ENCODE results near the gene CREG1. TPM values are rescaled to one million over a fixed set of nuclear protein-coding genes. Genes with fewer than 3 reads are reported as not detected.

Gene CREG1
- total RNA-seq, 3 donors from 2014 or later = 47.8 to 70.6 (median 58.7) TPM

DNA sequence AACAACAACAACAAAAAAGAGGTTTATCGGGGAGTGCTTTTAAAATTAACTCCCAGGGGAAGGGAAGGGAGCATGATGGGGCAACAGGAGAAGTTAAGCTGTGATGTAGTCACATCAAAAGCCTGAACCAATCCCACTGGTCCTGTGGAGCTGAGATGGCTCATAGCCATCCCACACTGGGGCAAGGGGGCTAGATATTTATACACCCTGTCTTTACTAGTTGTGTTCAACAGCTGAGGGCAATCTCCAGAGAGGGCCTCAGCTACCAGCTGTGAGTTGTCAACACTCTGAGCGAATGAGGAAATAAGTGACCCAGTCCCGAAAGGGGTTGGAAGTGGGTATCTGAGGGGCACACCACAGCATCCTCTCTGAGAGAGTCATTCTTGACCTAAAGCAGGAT, 31.0 kb upstream of the CREG1 start:
- DNase-seq (no peak), ATAC-seq (no peak)
- intact Hi-C loops (cut with DNase I, micrococcal nuclease) = no loop called here
- TF ChIP-seq, protein P1, sequence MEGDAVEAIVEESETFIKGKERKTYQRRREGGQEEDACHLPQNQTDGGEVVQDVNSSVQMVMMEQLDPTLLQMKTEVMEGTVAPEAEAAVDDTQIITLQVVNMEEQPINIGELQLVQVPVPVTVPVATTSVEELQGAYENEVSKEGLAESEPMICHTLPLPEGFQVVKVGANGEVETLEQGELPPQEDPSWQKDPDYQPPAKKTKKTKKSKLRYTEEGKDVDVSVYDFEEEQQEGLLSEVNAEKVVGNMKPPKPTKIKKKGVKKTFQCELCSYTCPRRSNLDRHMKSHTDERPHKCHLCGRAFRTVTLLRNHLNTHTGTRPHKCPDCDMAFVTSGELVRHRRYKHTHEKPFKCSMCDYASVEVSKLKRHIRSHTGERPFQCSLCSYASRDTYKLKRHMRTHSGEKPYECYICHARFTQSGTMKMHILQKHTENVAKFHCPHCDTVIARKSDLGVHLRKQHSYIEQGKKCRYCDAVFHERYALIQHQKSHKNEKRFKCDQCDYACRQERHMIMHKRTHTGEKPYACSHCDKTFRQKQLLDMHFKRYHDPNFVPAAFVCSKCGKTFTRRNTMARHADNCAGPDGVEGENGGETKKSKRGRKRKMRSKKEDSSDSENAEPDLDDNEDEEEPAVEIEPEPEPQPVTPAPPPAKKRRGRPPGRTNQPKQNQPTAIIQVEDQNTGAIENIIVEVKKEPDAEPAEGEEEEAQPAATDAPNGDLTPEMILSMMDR (IDR thresholded peaks at IDR 0.05) = no peak
- no peaks in the 10 kb centered on the region for H3K9me3 ChIP-seq
- H3K4me3 ChIP-seq = no peak overlapping the region
- H3K36me3 ChIP-seq (ENCODE audit: low read depth) = no peaks in the 10 kb centered on the region
- no peaks in the 10 kb centered on the region for H3K4me1 ChIP-seq (ENCODE audit: low read depth)

DNA sequence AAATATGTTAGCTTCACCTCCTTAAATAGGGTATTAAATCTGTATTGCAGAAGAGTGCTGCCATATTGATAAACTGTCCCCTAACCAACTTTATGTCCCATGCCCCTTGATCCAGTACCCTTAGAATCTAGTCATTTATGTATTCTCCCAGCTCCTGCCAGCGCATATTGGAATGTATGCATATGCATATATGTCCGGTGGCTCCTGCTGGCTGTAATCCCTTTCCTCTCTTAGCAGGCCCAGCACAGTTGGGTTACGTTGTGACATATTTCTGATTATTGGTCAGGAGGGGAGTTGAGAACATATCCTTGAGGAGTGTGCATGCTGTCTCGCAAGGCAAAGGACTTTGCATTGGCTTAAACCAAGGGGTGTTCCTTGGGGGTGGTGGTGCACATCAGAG, 29.2 kb upstream of the CREG1 start:
- Histone ChIP-seq H3K36me3 (ENCODE audit: low read depth) (no peaks in the 10 kb centered on the region), H3K4me1 (ENCODE audit: low read depth) (no peaks in the 10 kb centered on the region), H3K9me3 (no peaks in the 10 kb centered on the region), H3K4me3 (no peak overlapping the region)
- TF ChIP-seq, protein P1 (IDR thresholded peaks at IDR 0.05) = no peak
- intact Hi-C loops (cut with DNase I, micrococcal nuclease) = no loop called here
- ATAC-seq (no peak), DNase-seq (no peak)

DNA sequence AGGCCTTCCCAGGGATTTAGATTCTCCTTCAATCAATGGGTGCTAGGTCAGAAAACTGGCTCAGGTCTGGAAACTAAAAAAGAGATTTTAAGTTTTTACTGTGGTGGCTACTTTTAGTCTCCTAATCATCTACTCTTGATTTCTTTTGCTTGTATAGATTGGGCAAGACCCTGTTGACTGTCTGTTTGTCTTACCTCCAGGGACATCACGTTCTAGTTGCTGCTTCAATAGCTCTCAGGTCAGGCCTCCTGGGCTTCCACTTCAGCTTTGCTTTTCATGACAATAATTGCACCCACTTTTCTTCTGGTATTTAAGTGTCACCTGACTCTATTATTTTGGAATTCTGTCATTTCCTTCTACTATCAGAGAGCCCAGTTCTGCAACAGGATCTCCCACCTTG, 28.5 kb upstream of the CREG1 start:
- H3K36me3 ChIP-seq (ENCODE audit: low read depth) = no peaks in the 10 kb centered on the region
- intact Hi-C loops (cut with DNase I, micrococcal nuclease) = no loop called here
- H3K4me1 ChIP-seq (ENCODE audit: low read depth) = no peaks in the 10 kb centered on the region
- ATAC-seq = no peak
- H3K4me3 ChIP-seq = no peak overlapping the region
- DNase-seq = no peak
- H3K9me3 ChIP-seq = no peaks in the 10 kb centered on the region
- TF ChIP-seq, protein P1 (IDR thresholded peaks at IDR 0.05) = no peak

DNA sequence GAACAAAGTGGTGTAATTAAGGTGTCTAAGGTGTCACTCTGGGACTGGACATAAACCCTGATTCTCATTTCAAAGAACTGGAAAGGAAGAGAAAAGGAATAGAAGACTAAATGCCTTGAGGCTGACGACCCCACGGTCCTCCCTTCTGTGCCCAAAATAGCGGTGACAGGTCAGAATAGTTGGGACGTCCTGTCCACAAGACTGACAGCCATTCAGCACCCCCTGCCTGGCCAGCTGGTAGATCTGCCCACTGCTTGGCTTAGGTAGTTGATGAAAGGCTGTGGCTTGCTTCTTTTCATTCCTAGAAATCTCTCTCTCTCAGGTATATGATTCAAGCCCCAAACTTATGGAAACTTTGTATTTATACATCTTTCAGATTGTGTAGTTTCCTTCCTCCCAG, 26.4 kb upstream of the CREG1 start:
- DNase-seq (no peak), ATAC-seq (no peak)
- Histone ChIP-seq H3K4me3 (no peak overlapping the region), H3K4me1 (ENCODE audit: low read depth) (no peaks in the 10 kb centered on the region), H3K9me3 (no peaks in the 10 kb centered on the region), H3K36me3 (ENCODE audit: low read depth) (no peaks in the 10 kb centered on the region)
- intact Hi-C loops (cut with DNase I, micrococcal nuclease) = no loop called here
- TF ChIP-seq, protein P1 (IDR thresholded peaks at IDR 0.05) = no peak

DNA sequence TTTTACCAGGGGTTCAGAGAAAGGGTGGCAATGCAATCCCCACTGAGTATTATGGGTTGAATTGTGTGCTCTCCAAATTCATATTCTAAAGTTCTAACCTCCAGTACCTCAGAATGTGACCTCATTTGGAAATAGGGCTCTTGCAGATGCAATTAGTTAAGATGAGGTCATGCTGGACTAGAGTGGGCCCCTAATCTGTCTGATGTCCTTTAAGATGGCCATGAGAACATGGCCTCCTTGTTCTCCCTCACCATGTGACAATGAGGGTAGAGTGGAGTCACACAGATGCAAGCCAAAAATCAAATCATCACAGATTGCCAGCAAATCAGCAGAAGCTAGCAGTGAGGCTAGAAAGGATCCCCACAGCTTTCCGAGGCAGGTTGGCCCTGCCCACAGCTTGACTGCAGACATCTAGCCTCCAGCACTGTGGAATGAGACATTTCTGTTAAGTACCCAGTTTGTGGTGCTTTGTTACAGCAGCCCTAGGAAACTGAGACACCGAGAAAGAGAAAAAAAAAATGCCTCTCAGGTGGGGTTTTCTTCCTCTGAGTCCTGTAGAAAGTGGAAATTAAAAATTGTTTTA, 25.5 kb upstream of the CREG1 start:
- ATAC-seq (no peak), DNase-seq (no peak)

More for the DNA sequence above, 25.5 kb upstream of the CREG1 start:
- H3K4me1 ChIP-seq (ENCODE audit: low read depth) = no peaks in the 10 kb centered on the region
- H3K9me3 ChIP-seq = no peaks in the 10 kb centered on the region
- intact Hi-C loops (cut with DNase I, micrococcal nuclease) = no loop called here
- H3K36me3 ChIP-seq (ENCODE audit: low read depth) = no peaks in the 10 kb centered on the region
- TF ChIP-seq, protein P1 (IDR thresholded peaks at IDR 0.05) = no peak
- no peak overlapping the region for H3K4me3 ChIP-seq

Measured in mucosa of descending colon (tissue), 3 donors.